Neural cell (in vitro differentiated cells): Measurements from ENCODE around the gene ACIN1. TPM values are rescaled to one million over a fixed set of nuclear protein-coding genes. Genes with fewer than 3 reads are reported as not detected.

Experiments
- H2AFZ ChIP-seq: fragments of 200-600, 300-800 bp; sonication (generic), shearing (Covaris generic); 2 replicates; pipeline ENCODE4 v1.6.0; 2014; ENCODE audit warnings: low read depth, mild to moderate bottlenecking, antibody characterized with exemption, low read length, moderate library complexity
- H3F3A ChIP-seq: fragments of 200-600 bp; shearing (Covaris generic); 2 replicates; pipeline ENCODE4 v1.6.1; 2016; ENCODE audit warnings: mild to moderate bottlenecking, moderate library complexity, mixed read lengths, antibody characterized with exemption, low read length; ENCODE audit not compliant: insufficient read depth, poor library complexity, severe bottlenecking
- H3K27ac ChIP-seq: fragments of 200-600, 300-800 bp; sonication (generic), shearing (Covaris generic); 2 replicates; pipeline ENCODE4 v1.5.1; 2014; ENCODE audit warnings: mild to moderate bottlenecking, low read length, moderate library complexity
- H3K27me3 ChIP-seq: fragments of 300-800, 200-600 bp; sonication (generic), shearing (Covaris generic); 2 replicates; pipeline ENCODE4 v1.6.0; 2014; ENCODE audit warnings: mild to moderate bottlenecking, low read depth, low read length, moderate library complexity; ENCODE audit not compliant: insufficient read depth
- H3K36me3 ChIP-seq: fragments of 300-800, 200-600 bp; sonication (generic), shearing (Covaris generic); 2 replicates; pipeline ENCODE4 v1.5.1; 2014; ENCODE audit warnings: mild to moderate bottlenecking, antibody characterized with exemption, low read length, moderate library complexity; ENCODE audit not compliant: insufficient read depth
- H3K4me2 ChIP-seq: fragments of 300-800, 200-600 bp; sonication (generic), shearing (Covaris generic); 2 replicates; pipeline ENCODE4 v1.6.0; 2014; ENCODE audit warnings: mild to moderate bottlenecking, low read length
- H3K4me3 ChIP-seq: fragments of 300-800, 200-600 bp; sonication (generic), shearing (Covaris generic); 2 replicates; pipeline ENCODE4 v1.5.1; 2014; ENCODE audit warnings: mild to moderate bottlenecking, low read length, moderate library complexity
- H3K79me2 ChIP-seq: fragments of 200-600 bp; shearing (Covaris generic); replicated peaks from 2 replicates; pipeline ENCODE4 v1.6.0; 2014; ENCODE audit warnings: mild to moderate bottlenecking, low read length, moderate library complexity; ENCODE audit not compliant: insufficient read depth
- H3K9ac ChIP-seq: fragments of 300-800, 200-600 bp; sonication (generic), shearing (Covaris generic); 2 replicates; pipeline ENCODE4 v1.6.1; 2016; ENCODE audit warnings: mild to moderate bottlenecking, low read length, mixed read lengths
- H3K9me2 ChIP-seq: fragments of 200-600 bp; shearing (Covaris generic); 2 replicates; pipeline ENCODE4 v1.6.1; 2016; ENCODE audit warnings: mild to moderate bottlenecking, low read length, mixed read lengths; ENCODE audit not compliant: insufficient read depth
- H3K9me3 ChIP-seq: fragments of 200-600, 300-800 bp; sonication (generic), shearing (Covaris generic); 2 replicates; pipeline ENCODE4 v1.6.1; 2016; ENCODE audit warnings: mild to moderate bottlenecking, mixed run types, low read length, moderate library complexity, mixed read lengths
- H4K20me1 ChIP-seq: fragments of 200-600 bp; shearing (Covaris generic); 2 replicates; pipeline ENCODE4 v1.6.1; 2016; ENCODE audit warnings: mild to moderate bottlenecking, mixed run types; ENCODE audit not compliant: insufficient read depth
- CTCF ChIP-seq: fragments of 450-650 bp; IDR thresholded peaks from 2 replicates; pipeline ENCODE4 v1.5.1; 2014; ENCODE audit warnings: antibody characterized with exemption, mild to moderate bottlenecking, moderate library complexity; ENCODE audit not compliant: poor library complexity, severe bottlenecking
- EP300 ChIP-seq: fragments of 450-650 bp; conservative IDR thresholded peaks from 2 replicates; pipeline ENCODE4 v1.6.1; 2014; ENCODE audit warnings: antibody characterized with exemption, mild to moderate bottlenecking, moderate library complexity; ENCODE audit not compliant: poor library complexity, severe bottlenecking
- EZH2 ChIP-seq: fragments of 200-600, 300-800 bp; shearing (Covaris generic), sonication (generic); IDR thresholded peaks from 2 replicates; pipeline ENCODE4 v1.6.1; 2014; ENCODE audit warnings: antibody characterized with exemption, low read length, borderline replicate concordance, mild to moderate bottlenecking; ENCODE audit not compliant: insufficient read depth, poor library complexity, severe bottlenecking
- MXI1 ChIP-seq: fragments of 450-650 bp; conservative IDR thresholded peaks from 2 replicates; pipeline ENCODE4 v1.6.1; 2014; ENCODE audit warnings: antibody characterized with exemption, mild to moderate bottlenecking; ENCODE audit not compliant: poor library complexity, severe bottlenecking
- POLR2AphosphoS5 ChIP-seq: IDR thresholded peaks from 2 replicates; pipeline ENCODE4 v1.6.1; 2012
- RAD21 ChIP-seq: fragments of 450-650 bp; conservative IDR thresholded peaks from 2 replicates; pipeline ENCODE4 v1.6.1; 2014; ENCODE audit warnings: antibody characterized with exemption, mild to moderate bottlenecking, moderate library complexity
- REST ChIP-seq: IDR thresholded peaks from 2 replicates; pipeline ENCODE4 v1.6.1; 2012; ENCODE audit warnings: borderline replicate concordance
- SMC3 ChIP-seq: fragments of 450-650 bp; conservative IDR thresholded peaks from 2 replicates; pipeline ENCODE4 v1.6.1; 2014; ENCODE audit warnings: antibody characterized with exemption, mild to moderate bottlenecking, moderate library complexity; ENCODE audit not compliant: poor library complexity
- TAF1 ChIP-seq: IDR thresholded peaks from 2 replicates; pipeline ENCODE4 v1.6.1; 2012; ENCODE audit warnings: low read depth
- polyA plus RNA-seq: library from polyadenylated mRNA; depleted of rRNA; stranded (reverse); fragments of >200 nt; gene quantifications from 2 replicates; pipeline ENCODE4 v1.2.3, GENCODE V29; 2014

Gene ACIN1
- polyA plus RNA-seq, 1 donor from 2014 or later = 143 TPM

GRCh38 chr14:23080474-23080873 lies 14.5 kb downstream of the ACIN1 start:
- Histone ChIP-seq H3K4me3 (no peak overlapping the region), H3K4me2 (no peak overlapping the region), H4K20me1 (no peaks in the 10 kb centered on the region), H3F3A (no peaks in the 10 kb centered on the region), H3K79me2 (no peaks in the 10 kb centered on the region), H3K9ac (no peak overlapping the region), H3K36me3 (peaks cover 19% of the 10 kb centered on the region), H3K27me3 (no peaks in the 10 kb centered on the region), H3K27ac (no peak overlapping the region), H3K9me2 (no peaks in the 10 kb centered on the region), H3K9me3 (no peaks in the 10 kb centered on the region), H2AFZ (no peak overlapping the region)
- TF ChIP-seq EP300 = no peak
- no peak for TF ChIP-seq POLR2AphosphoS5
- no peak for TF ChIP-seq EZH2
- TF ChIP-seq REST = no peak
- no peak for TF ChIP-seq RAD21
- no peak for TF ChIP-seq SMC3
- no peak for TF ChIP-seq CTCF
- TF ChIP-seq MXI1 = no peak
- no peak for TF ChIP-seq TAF1

- Histone ChIP-seq H3K9ac (no peak overlapping the region), H3K4me3 (no peak overlapping the region), H3K9me3 (no peaks in the 10 kb centered on the region), H2AFZ (no peak overlapping the region), H3K27ac (no peak overlapping the region), H3K27me3 (no peaks in the 10 kb centered on the region), H3K36me3 (peaks cover 19% of the 10 kb centered on the region), H3K9me2 (no peaks in the 10 kb centered on the region), H3K79me2 (no peaks in the 10 kb centered on the region), H3K4me2 (no peak overlapping the region), H4K20me1 (no peaks in the 10 kb centered on the region), H3F3A (no peaks in the 10 kb centered on the region)
- no peak for TF ChIP-seq MXI1
- TF ChIP-seq SMC3 = no peak
- no peak for TF ChIP-seq EZH2
- no peak for TF ChIP-seq TAF1
- no peak for TF ChIP-seq RAD21
- TF ChIP-seq REST = no peak
- no peak for TF ChIP-seq CTCF
- TF ChIP-seq EP300 = no peak
- no peak for TF ChIP-seq POLR2AphosphoS5
Measured at GRCh38 chr14:23079716-23080115, 15.2 kb downstream of the ACIN1 start.
